Measurements from ENCODE around the gene SH3GL1. TPM values are rescaled to one million over a fixed set of nuclear protein-coding genes. Genes with fewer than 3 reads are reported as not detected.

SH3GL1 gene
- total and polyA plus RNA-seq, 12 donors, result 13.1 to 41.8 (median 18.0) TPM

GRCh38 chr19:4318460-4318859 lies 81.9 kb downstream of the SH3GL1 start:
- ATAC-seq, result no peak
- no peak for DNase-seq
- Histone ChIP-seq H3K4me1 (peaks cover 0 to 13% (median 0%) of the 10 kb centered on the region in 9 donors), H3K27ac (no peak overlapping the region), H3K9me3 (peaks cover 0 to 17% (median 0%) of the 10 kb centered on the region in 11 donors), H3K27me3 (peaks cover 0 to 21% (median 0%) of the 10 kb centered on the region in 7 donors), H3K4me3 (no peak overlapping the region), H3K36me3 (no peaks in the 10 kb centered on the region)
- intact Hi-C loops (cut with DNase I), result no loop called here
- no peak for TF ChIP-seq CTCF (IDR thresholded peaks at IDR 0.05)
- WGBS, 2 donors, result 92 to 95% methylated on average over 7 of the region's 7 CpGs

GRCh38 chr19:4316956-4317355 lies 83.4 kb downstream of the SH3GL1 start:
- H3K4me3 ChIP-seq, result no peak overlapping the region
- H3K4me1 ChIP-seq, result peaks cover 0 to 13% (median 0%) of the 10 kb centered on the region in 9 donors
- no peak overlapping the region for H3K27ac ChIP-seq
- no peaks in the 10 kb centered on the region for H3K36me3 ChIP-seq
- peaks cover 0 to 21% (median 0%) of the 10 kb centered on the region in 7 donors for H3K27me3 ChIP-seq
- no peak for TF ChIP-seq CTCF (IDR thresholded peaks at IDR 0.05)
- no peak for DNase-seq
- H3K9me3 ChIP-seq, result peaks cover 0 to 17% (median 0%) of the 10 kb centered on the region in 11 donors
- 86 to 89% methylated on average over 9 of the region's 9 CpGs for WGBS, 2 donors
- intact Hi-C loops (cut with DNase I), result no loop called here
- ATAC-seq, result no peak

GRCh38 chr19:4313847-4314490 lies 86.4 kb downstream of the SH3GL1 start:
- TF ChIP-seq CTCF (IDR thresholded peaks at IDR 0.05), result no peak
- WGBS, 2 donors, result 41 to 57% methylated on average over 12 of the region's 12 CpGs
- H3K4me3 ChIP-seq, result peak overlapping the region in 2 of 10 donors; percentile 10 to 14
- peaks cover 0 to 13% (median 0%) of the 10 kb centered on the region in 9 donors for H3K4me1 ChIP-seq
- peak overlapping the region in 1 of 10 donors; percentile 50 for H3K27ac ChIP-seq
- intact Hi-C loops (cut with DNase I), result no loop called here
- H3K27me3 ChIP-seq, result peaks cover 0 to 21% (median 0%) of the 10 kb centered on the region in 7 donors
- no peak for DNase-seq
- ATAC-seq, result peak in 2 of 8 donors; percentile 19 to 31
- H3K9me3 ChIP-seq, result no peaks in the 10 kb centered on the region
- H3K36me3 ChIP-seq, result no peaks in the 10 kb centered on the region

Small RNA genes lying within 50 kb of the gene (microRNA-seq; reads per million reads assigned to microRNA genes)
- 0 to 1.0 reads per million in 2 donors for gene MIR4746

Other genes starting within 250 kb of the SH3GL1 start
- not detected for gene CREB3L3, start 246.9 kb downstream of the SH3GL1 start, total RNA-seq
- under 1 TPM in 1 of 2 donors, not detected in 1; 0.01 TPM for gene CREB3L3, start 246.9 kb downstream of the SH3GL1 start, polyA plus RNA-seq
- gene SIRT6, start 218.0 kb downstream of the SH3GL1 start, total RNA-seq, result 10 to 100 TPM in 8 of 10 donors, 1 to 10 TPM in 2; 7.9 to 14.6 (median 11.9) TPM
- gene SIRT6, start 218.0 kb downstream of the SH3GL1 start, polyA plus RNA-seq, result 10 to 100 TPM; 24.1 to 26.9 TPM
- gene ANKRD24, start 217.9 kb downstream of the SH3GL1 start, total RNA-seq, result 1 to 10 TPM in 1 of 10 donors, under 1 TPM in 9; 0.12 to 1.0 (median 0.29) TPM
- under 1 TPM; 0.14 to 0.66 TPM for gene ANKRD24, start 217.9 kb downstream of the SH3GL1 start, polyA plus RNA-seq
- 1 to 10 TPM in 2 of 10 donors, under 1 TPM in 4, not detected in 4; 0.49 to 2.2 (median 0.81) TPM for gene EBI3, start 171.0 kb downstream of the SH3GL1 start, total RNA-seq
- gene EBI3, start 171.0 kb downstream of the SH3GL1 start, polyA plus RNA-seq, result 1 to 10 TPM in 1 of 2 donors, under 1 TPM in 1; 0.73 to 2.4 TPM
- 10 to 100 TPM in 6 of 10 donors, 1 to 10 TPM in 4; 7.9 to 11.9 (median 10.4) TPM for gene YJU2, start 153.5 kb downstream of the SH3GL1 start, total RNA-seq
- gene YJU2, start 153.5 kb downstream of the SH3GL1 start, polyA plus RNA-seq, result 10 to 100 TPM; 29.2 to 32.8 TPM
- under 1 TPM in 3 of 10 donors, not detected in 7; 0.17 to 0.37 (median 0.30) TPM for gene SHD, start 121.3 kb downstream of the SH3GL1 start, total RNA-seq
- gene SHD, start 121.3 kb downstream of the SH3GL1 start, polyA plus RNA-seq, result under 1 TPM in 1 of 2 donors, not detected in 1; 0.03 TPM
- gene TMIGD2, start 98.2 kb downstream of the SH3GL1 start, total RNA-seq, result under 1 TPM in 1 of 10 donors, not detected in 9; 0.35 TPM
- gene TMIGD2, start 98.2 kb downstream of the SH3GL1 start, polyA plus RNA-seq, result under 1 TPM in 1 of 2 donors, not detected in 1; 0.07 TPM
- under 1 TPM in 1 of 10 donors, not detected in 9; 0.25 TPM for gene FSD1, start 95.9 kb downstream of the SH3GL1 start, total RNA-seq
- under 1 TPM in 1 of 2 donors, not detected in 1; 0.10 TPM for gene FSD1, start 95.9 kb downstream of the SH3GL1 start, polyA plus RNA-seq
- 1 to 10 TPM in 9 of 10 donors, under 1 TPM in 1; 0.56 to 9.1 (median 2.6) TPM for gene STAP2, start 61.7 kb downstream of the SH3GL1 start, total RNA-seq
- gene STAP2, start 61.7 kb downstream of the SH3GL1 start, polyA plus RNA-seq, result 1 to 10 TPM; 2.1 to 2.2 TPM
- gene MPND, start 57.0 kb downstream of the SH3GL1 start, total RNA-seq, result 10 to 100 TPM; 18.7 to 26.6 (median 20.9) TPM
- 10 to 100 TPM; 15.2 to 25.2 TPM for gene MPND, start 57.0 kb downstream of the SH3GL1 start, polyA plus RNA-seq
- 1 to 10 TPM; 4.5 to 8.7 (median 6.6) TPM for gene CHAF1A, start 2.1 kb upstream of the SH3GL1 start, total RNA-seq
- gene CHAF1A, start 2.1 kb upstream of the SH3GL1 start, polyA plus RNA-seq, result 1 to 10 TPM; 4.2 to 4.4 TPM
- gene UBXN6, start 57.2 kb upstream of the SH3GL1 start, total RNA-seq, result 100 to 1,000 TPM in 9 of 10 donors, 10 to 100 TPM in 1; 90.6 to 123 (median 104) TPM
- 100 to 1,000 TPM; 127 to 131 TPM for gene UBXN6, start 57.2 kb upstream of the SH3GL1 start, polyA plus RNA-seq
- gene HDGFL2, start 71.8 kb upstream of the SH3GL1 start, total RNA-seq, result 10 to 100 TPM; 20.5 to 39.0 (median 26.7) TPM
- 10 to 100 TPM; 32.9 to 40.9 TPM for gene HDGFL2, start 71.8 kb upstream of the SH3GL1 start, polyA plus RNA-seq
- gene PLIN4, start 117.9 kb upstream of the SH3GL1 start, total RNA-seq, result 100 to 1,000 TPM; 143 to 416 (median 198) TPM
- gene PLIN4, start 117.9 kb upstream of the SH3GL1 start, polyA plus RNA-seq, result 100 to 1,000 TPM in 1 of 2 donors, 10 to 100 TPM in 1; 42.0 to 225 TPM
- gene PLIN5, start 134.7 kb upstream of the SH3GL1 start, total RNA-seq, result 100 to 1,000 TPM in 1 of 10 donors, 10 to 100 TPM in 9; 33.6 to 144 (median 45.7) TPM
- 100 to 1,000 TPM in 1 of 2 donors, 10 to 100 TPM in 1; 25.7 to 149 TPM for gene PLIN5, start 134.7 kb upstream of the SH3GL1 start, polyA plus RNA-seq
- gene LRG1, start 139.5 kb upstream of the SH3GL1 start, total RNA-seq, result 1 to 10 TPM in 1 of 10 donors, under 1 TPM in 9; 0.06 to 1.3 (median 0.31) TPM
- gene LRG1, start 139.5 kb upstream of the SH3GL1 start, polyA plus RNA-seq, result under 1 TPM; 0.15 to 0.29 TPM
- 10 to 100 TPM in 4 of 10 donors, 1 to 10 TPM in 6; 3.4 to 27.9 (median 9.0) TPM for gene SEMA6B, start 159.1 kb upstream of the SH3GL1 start, total RNA-seq
- 10 to 100 TPM in 1 of 2 donors, 1 to 10 TPM in 1; 9.1 to 12.8 TPM for gene SEMA6B, start 159.1 kb upstream of the SH3GL1 start, polyA plus RNA-seq
- 10 to 100 TPM in 1 of 10 donors, 1 to 10 TPM in 9; 2.5 to 13.4 (median 6.1) TPM for gene TNFAIP8L1, start 239.0 kb upstream of the SH3GL1 start, total RNA-seq
- gene TNFAIP8L1, start 239.0 kb upstream of the SH3GL1 start, polyA plus RNA-seq, result 1 to 10 TPM; 5.0 to 8.9 TPM

Measured in heart right ventricle (tissue), 16 donors.